ENCODE measurements around the gene RNF11.

The RNF11 gene

DNA sequence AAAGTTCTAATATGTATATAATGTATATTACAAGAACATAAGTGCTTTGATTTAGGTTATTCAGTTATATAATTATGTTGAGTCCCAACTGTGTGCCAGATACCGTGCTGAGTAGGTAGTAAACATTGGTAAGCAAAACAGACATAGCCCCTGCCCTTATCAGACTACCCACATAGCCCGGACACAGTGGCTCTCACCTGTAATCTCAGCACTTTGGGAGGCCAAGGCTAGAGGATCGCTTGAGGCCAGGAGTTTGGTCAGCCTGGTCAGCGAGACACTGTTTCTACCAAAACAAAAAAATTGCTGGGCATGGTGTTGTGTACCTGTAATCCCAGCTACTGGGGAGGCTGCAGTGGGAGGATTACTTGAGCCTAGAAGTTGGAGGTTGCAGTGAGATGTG is 30.7 kb downstream of the RNF11 start:
- DNase-seq, result no peak

DNA sequence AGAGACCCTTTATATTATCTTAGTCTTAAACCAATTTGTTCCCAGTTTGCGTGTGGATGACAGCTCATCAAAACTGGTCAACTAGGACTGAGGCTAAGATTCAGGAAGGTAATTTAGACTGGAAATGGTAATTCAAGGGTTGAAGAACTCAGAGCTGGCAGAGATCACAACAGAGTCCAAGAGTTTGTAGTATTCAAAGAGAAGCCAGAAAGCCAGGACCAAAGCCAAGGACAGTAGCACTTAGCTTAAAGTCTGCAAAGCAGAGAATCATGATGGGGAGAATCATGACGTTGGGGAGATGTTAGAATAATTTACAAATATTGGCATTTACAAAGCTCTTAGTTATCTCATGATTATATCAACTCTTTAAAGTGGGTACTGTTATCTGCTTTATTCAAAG is 32.6 kb downstream of the RNF11 start:
- DNase-seq, result no peak

DNA sequence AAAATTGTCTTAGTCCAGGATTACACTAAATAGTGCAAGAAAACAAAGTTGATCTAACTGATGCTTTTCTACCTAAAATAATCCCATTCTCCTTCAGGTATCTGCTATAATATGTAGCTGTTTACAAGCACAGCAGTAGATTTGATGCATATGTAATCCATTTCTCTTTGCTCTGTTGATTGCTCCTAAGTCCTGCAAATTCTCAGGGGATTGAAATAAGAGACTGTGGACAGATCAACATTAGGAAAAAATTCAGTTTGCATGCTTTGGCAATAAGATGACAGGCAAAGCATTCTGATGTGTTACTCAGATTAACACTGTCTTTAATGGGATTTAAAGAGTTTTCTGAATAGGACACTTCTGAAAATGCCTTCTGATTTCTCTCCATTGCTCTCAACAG is 34.7 kb downstream of the RNF11 start:
- DNase-seq, result no peak

DNA sequence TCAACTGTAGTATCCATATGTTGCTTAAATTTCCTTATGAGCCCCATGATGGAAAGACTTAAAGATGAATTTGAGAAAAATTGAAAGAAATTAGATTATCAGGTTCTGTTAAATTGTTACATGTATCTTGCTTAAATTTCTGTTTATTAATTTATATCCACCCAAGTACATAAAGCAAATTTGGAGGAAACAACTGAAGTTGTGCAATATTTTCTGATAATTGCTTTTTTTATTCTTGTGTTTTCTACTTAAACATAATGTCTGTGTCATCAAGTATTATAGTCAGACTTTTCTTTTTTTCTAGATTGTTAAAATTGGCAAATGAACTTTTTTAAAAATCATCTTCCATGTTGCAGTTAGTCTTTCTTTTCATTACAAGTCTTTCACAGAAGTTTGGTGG is 36.8 kb downstream of the RNF11 start:
- DNase-seq, result no peak

DNA sequence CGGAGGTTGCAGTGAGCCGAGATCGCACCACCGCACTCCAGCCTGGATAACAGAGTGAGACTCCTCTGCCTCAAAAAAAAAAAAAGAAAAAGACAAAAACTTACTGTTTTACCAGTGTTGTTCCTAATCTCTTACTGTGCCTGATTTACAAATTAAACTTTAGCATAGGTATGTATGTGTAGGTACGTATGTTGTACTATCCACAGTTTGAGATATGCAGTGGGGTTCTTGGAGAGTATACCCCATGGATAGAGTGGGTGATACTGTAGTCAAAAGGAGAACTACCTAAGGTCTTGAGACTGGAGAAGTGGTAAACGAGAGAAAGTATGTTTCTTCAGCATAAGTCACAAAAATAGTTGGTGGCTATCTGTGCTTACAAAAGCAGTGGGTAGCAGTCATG is 38.6 kb downstream of the RNF11 start:
- no peak for DNase-seq

DNA sequence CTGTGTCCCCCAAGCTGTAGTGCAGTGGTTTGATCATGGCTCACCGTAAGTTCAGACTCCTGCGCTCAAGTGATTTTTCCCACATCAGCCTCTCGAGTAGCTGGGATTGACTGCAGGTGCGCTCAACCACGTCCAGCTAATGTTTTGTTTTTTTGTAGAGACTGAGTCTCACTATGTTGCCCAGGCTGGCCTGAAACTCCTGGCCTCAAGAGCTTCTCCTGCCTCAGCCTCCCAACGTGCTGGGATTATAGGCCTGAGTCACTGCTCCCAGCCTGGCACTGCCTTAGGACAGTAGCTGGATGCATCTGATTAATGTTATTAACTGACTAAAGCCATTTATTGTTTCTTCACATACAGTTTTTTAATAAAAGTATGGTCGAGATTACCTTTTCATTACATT is 40.2 kb downstream of the RNF11 start:
- DNase-seq, result no peak

DNA sequence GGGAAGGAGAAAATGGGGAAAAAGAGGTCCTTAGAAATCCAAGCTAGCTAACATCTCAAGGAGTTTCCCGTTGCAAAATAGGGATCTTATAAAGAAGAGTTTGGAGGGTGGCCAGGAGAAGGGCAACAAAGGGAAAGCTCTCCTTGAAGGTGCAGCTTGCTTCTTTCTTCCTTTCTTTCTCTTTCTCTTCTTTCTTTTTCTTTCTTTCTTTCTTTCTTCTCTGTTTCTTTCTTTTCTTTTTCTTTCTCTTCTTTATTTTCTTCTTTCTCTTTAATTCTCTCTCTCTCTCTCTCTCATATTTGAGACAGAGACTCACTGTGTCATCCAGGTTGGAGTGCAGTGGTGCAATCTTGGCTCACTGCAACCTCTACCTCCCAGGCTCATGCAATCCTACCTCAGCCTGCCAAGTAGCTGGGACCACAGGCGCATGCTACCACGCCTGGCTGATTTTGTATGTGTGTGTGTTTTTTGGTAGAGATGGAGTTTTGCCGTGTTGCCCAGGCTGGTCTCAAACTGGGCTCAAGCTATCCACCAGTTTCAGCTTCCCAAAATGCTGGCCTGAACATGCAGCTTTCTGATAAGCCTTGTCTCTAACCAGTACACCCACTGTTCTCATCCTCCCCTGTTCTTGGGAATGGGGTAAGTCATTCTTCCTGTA is 44.4 kb downstream of the RNF11 start:
- no peak for DNase-seq

DNA sequence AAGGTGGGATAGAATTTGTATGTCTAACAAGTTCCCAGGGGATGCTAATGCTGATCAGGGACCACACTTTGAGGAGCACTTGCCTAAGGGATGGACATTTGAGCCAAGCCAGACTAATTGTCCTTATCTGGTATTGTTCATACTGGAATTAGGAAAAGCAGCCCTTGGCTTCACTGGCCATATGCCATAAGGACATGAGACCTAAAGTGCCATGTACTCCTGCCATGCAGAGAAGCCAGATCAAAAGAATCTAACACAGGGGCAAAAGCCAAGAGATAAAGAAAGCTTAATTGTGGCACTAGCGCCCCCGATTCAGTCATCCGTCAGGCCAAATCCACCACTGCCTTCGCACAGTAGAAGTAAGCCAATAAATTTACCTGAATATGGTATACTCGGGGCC is 45.7 kb downstream of the RNF11 start:
- DNase-seq, result no peak

DNA sequence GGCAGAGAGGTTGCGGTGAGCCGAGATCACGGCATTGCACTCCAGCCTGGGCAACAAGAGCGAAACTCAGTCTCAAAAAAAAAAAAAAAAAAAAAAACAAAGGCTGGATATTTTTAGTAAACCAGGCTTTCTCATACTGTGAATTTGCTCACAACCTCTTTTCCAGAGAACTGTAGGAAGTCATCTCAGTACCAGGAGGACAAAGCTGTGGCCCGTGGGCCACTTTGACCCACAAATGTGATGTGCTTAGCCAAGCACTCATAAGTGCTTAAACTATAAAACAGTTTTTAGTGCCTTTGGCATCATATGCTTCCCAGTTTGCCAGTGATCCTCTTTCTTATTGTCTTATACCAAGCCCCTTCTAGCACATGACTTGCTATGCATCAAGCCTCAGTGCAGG is 46.5 kb downstream of the RNF11 start:
- no peak for DNase-seq

DNA sequence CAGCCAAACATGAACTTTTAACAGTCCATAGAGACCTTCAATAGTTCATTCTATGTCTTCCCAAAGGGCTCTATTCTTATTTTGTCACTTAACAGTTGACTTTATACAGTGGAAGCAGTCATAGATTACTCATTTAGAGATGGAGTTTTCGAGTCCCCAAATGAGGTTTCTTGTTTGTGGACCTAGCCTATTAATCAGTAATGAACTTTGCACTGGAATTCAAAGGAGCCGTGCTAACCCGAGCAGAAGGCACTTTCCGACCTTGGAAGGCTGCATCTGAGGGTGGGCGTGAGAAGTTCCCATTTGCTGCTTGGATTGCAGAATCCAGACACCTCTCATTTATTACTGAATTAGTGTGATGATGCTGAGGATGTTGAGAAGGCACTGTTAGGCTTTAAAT is 47.9 kb downstream of the RNF11 start:
- DNase-seq, result no peak

DNA sequence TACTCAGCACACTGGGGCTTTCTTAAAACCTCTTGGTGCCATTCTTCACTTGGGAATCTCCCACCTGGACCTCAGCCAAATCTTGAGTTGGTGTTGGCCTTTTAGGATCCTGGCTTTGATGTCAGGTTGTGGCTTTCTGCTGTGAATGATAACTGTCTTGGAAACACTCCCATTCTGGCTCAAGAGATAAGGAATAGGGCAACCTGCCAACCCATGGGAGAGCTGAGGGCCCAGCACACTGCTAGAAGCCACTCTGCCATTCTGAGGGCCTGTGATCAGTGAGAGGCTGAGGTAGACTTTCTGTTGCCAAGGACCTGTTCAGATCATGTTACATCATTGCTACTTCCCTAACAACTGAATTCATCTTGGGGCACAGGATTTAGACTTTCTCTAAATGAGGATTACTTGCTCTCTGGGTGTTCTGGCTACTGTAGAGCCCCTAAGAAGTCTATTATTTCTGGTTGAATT is 48.4 kb downstream of the RNF11 start:
- peak; percentile 90 for DNase-seq

DNA sequence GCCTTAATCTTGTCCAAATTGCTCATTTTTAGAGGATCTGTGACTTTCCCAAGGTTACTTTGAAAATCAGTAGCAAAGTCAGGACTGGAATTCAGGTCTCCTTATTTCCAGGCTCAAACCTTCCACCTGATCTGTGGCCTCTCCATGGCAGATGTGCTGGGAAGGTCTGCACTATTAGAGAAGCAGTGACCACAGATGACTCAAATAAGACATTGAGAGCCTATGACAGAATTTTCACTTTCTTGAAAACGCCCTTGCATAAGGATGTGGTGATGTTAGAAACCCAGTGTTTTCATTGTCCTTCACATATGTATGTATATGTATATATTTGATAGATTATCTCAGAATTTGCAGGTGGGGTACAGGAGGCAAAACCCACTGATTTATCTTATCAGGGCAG is 49.0 kb downstream of the RNF11 start:
- no peak for DNase-seq

DNA sequence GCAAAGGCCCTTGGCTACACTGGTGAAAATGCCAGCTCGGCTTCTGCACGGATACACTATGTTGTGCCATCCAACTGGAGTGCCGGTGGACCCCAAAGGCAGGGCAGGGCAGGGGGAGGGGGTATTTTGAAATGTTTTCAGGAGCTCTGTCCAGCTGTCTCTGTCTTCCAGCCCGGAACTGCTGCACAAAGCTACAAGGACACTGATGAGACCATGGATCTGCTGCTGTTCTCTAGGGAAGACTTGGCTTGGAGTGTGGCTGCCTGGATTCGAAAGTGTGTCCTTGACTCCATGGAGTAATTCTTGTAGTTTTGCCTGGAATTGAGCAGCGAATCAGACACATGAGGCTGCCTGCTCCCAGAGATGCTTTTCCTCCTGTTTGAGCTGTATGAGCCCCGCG is 51.9 kb downstream of the RNF11 start:
- DNase-seq, result no peak

DNA sequence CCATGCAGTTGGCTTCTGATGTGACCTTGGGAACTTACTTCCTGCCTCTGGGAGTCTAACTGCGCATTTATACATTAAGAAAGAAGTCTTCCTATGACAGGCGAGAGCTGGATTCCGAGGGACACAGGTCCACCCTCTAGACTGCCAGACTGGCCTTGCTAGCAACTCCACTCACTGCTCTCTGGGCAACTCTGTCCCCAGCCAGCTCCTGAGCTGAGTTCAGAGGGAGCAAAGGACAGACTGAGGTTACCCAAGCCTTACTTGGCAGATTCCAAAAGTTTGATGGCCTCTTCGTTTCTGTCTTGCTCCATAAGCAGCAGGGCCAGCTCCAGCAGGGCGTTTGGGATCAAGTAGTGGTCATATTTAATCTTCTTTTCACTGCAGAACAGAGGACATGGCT is 52.5 kb downstream of the RNF11 start:
- no peak for DNase-seq

DNA sequence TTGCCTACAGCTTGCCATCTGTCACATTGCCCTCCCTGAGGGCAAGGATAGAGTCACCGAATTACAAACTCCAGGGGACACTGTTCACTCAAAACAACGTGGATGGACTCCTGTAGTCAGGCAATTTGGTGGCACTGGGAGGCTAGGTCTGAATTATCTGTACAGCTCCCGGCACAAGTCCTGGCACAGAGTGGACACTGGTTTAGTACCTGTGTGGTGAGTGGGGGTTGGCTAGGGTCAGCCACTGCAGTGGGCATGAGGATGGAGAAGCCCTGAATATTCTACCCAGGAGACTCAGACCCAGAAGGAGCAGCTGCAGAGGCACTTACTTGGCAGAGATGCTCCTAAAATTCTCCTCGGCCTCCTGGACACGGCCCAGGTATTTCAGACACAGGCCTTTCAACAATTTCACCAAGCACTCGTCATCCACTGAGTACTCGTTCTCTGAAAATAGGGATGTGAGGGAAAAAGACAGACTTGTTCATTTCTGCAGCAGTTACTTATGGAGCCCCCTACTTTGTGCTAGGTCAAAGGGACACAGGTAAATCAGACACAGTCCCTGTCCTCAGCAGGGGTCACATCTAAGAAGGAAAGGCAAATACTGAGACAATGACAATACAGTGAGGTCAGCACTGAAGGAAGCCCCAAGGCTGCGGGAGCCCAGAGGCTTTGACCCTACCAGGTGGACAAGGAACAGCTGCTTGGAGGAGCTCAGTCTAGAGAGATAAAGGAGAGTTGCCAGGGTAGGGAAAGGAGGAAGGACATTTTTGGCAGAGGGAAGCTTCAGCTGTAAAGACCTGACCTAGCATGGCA is 53.8 kb downstream of the RNF11 start:
- no peak for DNase-seq

DNA sequence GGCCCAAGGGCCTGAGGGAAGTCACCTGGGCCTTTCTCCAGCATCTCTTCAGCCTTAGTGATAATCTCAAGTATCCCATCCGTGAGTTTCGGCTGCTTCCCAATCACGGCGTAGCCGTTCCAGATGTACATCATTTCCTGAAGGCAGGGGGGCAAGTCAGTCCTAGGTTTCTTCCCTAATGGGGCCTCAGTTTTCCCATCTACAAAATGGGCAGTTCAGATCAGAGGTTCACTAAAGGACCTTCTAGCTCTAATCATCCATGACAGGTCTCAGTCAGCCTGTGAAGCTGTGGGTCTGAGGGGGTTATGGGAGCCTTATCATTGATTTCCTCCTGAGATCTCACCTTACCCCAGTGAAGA is 54.4 kb downstream of the RNF11 start:
- no peak for DNase-seq

DNA sequence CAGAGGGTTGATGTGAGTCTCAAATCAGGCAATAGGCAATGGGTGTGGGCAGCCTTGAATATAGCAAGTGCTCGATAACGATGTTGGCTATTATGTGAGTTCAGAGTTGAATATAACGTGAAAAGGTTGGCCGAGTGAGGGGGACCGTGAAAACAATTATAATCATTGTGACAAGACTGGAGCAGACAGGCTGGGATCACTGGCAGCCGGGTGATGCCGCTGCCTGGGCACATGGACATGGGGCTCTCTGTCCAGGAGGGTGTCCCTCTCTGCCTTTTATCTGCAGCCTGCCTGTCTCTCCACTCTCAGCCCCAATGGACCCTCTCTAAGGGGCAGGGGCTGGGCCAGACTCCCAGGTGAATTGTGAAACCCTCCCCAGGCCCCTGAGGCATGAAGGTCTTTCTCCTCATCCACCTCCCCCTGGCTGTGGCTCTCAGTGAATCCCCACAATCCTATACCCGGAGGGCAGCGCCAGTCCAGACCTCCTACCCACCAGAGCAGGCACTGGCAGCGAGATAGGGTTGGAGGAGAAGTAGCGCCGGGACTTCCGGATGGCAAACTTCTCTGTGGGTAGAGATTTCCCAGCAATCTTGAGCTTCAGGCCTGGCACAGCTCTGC is 57.9 kb downstream of the RNF11 start:
- DNase-seq, result no peak

DNA sequence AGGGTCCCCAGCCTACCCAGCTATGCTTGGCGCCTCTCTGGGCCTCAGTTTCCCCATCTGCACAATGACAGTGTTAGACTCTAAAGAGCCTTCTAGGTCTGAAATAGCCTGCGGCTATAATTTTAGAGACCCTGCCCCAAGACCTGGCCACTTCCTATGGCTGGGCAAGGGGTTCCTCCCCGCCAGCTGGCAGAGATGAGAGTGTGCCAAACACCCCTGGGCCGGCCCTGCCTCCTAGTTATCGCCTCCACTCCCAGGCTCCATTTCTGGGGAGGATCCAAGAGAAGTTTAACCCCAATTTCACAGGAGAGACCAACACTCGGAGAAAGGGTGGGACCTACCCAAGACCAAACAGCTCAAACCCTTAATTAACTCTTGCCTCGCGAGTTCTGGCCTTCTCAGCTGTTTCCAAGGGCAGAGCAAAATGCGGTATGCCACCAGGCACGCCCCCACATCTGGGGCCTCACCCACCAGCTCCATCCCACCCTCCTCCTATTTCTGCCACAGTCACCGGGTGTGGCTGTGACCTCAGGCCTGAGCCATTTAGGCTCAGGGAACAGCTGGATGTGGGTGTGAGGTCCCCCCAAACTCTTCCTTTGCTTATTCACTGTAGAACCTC is 58.6 kb downstream of the RNF11 start:
- DNase-seq, result no peak

DNA sequence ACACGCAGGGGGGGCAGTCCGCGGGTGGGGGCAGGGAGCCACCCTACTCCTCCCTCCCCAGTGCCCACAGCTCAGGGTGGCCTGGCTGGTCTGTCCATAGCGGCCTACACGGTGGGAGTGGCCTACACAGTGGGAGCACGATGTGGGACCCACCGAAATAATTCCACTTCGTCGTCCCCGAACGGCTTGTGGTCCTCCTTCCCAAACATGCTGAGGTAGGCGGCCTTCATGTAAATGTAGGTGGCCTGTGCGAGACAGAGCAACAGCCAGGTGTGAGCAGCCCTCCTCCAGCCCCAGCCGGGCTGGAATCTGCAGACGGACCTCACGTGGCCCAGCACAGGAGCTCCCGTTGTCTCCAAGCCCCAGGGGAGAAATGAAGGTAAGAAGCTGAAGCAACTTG is 59.9 kb downstream of the RNF11 start:
- no peak for DNase-seq

DNA sequence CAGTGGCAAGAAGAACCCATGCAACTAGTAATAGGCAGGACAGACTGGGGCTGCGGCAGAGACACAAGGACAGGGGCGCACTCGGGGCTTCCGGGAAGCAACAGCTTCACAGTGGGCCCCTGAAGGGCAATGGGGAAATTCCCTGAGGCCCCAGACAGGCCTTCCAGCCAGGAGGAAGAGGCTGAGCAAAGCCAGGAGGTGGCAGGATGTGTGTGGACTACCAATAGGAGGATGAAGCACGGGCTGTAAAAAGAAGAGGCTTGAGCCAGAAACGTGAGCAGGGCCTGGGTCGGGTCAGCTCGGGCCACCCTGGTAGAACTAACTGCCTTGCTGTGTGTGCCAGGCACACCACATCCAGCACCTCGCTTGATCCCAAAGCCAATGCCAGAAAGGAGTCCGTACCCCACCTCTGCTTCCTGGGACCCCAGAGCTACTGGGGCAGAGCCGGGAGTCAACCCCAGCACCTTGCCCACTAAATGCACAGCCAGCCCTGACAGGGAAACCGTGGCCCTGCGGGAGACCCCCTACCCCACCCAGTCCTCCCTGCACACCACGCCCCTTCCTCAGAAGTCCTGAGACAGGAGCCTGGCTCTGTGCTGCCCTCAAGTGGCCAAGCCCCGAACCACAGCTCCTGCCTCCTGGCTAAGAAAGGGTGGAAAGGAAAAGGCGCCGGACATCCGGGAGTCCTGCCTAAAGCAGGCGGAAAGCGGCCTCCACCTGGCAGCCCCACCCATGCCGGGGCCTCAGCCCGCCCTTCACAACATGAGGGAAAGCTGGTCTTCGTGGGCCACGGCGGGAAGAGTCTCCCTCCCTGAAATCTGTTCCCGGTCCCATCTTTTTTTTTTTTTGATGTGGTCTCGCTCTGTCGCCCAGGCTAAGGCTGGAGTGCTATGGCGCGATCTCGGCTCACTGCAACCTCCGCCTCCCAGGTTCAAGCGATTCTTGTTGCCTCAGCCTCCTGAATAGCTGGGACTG is 60.6 kb downstream of the RNF11 start:
- peak; percentile 73 for DNase-seq

DNA sequence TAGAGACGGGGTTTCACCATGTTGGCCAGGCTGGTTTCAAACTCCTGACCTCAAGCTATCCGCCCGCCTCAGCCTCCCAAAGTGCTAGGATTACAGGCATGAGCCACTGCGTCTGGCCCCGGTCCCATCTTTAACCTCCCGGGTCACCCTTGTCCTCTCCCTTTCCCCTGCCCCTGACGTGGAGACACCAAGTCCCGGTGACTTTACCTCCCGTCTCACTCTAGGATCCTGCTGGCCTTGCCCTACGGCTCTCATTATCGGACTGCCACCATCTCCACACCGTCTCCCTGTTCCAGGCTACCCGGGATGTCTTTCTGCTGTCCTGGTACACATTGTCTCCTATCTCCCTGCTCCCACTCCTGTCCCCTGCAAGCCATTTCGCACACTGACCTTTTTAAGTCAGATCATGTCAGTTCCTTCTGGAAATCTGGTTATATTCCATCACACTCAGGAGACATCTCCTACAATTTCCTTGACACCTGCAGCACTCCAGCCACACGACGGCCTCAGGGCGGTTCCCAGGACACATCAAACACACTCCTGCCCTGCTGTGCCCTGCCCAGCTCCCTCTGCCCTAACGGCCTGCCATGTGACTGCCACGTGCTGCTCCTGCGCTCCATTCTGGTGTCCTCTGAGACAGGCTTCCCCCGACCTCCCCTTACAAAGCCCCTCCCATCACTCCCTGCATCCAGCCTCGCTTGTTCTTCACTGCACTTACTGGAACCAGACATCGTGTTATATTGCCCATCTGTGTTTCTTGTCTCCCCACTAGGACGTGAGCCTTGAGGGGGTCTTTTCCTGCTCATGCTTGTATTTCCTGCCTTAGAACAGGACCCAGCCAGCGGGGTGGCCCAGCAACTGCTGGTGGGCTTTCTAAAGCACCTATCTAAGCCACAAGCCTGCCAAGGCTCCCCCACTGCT is 61.6 kb downstream of the RNF11 start:
- DNase-seq, result no peak

DNA sequence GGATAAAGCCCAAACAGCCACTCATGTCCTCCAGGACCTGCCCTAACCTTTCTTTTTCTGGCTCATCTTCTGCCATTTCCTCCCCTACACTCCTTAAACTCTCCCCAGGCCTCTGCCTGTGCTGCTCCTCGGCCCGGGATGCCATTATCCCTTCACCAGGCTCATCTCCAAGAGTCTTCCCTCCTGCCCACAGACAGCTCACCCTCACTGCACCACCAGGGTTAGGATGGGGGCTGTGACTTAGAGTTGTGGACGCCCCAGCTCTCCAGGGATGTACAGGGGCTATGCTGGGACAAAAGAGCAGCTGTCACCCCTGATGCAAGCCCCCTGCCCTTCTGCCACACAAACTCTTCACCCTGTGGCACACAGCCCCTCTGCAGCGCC is 62.2 kb downstream of the RNF11 start:
- DNase-seq, result no peak

All from NCI-H1105 (cell line).